Neuronal stem cell (in vitro differentiated cells): ENCODE results near the gene SIX2.

ENCODE experiments used
- DNase-seq: peaks from one replicate; pipeline ENCODE4 v3.0.0-alpha.2; 2013; ENCODE audit warnings: low spot score
- H2AFZ ChIP-seq: one replicate; pipeline ENCODE4 v1.6.1; 2013; ENCODE audit warnings: mild to moderate bottlenecking, low read length, inconsistent platforms
- H2AK5ac ChIP-seq: 2 replicates; pipeline ENCODE4 v1.6.1; 2013; ENCODE audit warnings: low read depth, mild to moderate bottlenecking, inconsistent platforms, low read length, moderate library complexity, mixed read lengths
- H2BK120ac ChIP-seq: 2 replicates; pipeline ENCODE4 v1.6.1; 2013; ENCODE audit warnings: low read depth, mild to moderate bottlenecking, inconsistent platforms, low read length, moderate library complexity, mixed read lengths
- H2BK12ac ChIP-seq: one replicate; pipeline ENCODE4 v1.6.1; 2013; ENCODE audit warnings: low read length, inconsistent platforms
- H2BK15ac ChIP-seq: 2 replicates; pipeline ENCODE4 v1.6.1; 2013; ENCODE audit warnings: mild to moderate bottlenecking, low read length, inconsistent platforms, mixed read lengths
- H2BK5ac ChIP-seq: one replicate; pipeline ENCODE4 v1.6.1; 2013; ENCODE audit warnings: inconsistent platforms, mild to moderate bottlenecking, low read length, moderate library complexity
- H3K14ac ChIP-seq: one replicate; pipeline ENCODE4 v1.6.1; 2013; ENCODE audit warnings: low read length, inconsistent platforms
- H3K18ac ChIP-seq: 2 replicates; pipeline ENCODE4 v1.6.1; 2013; ENCODE audit warnings: low read length, inconsistent platforms
- H3K23ac ChIP-seq: 2 replicates; pipeline ENCODE4 v1.6.1; 2013; ENCODE audit warnings: low read depth, mild to moderate bottlenecking, mixed read lengths, low read length, inconsistent platforms; ENCODE audit not compliant: poor library complexity
- H3K27ac ChIP-seq: replicated peaks from 3 replicates; pipeline ENCODE4 v1.5.1; 2013; ENCODE audit warnings: low read length, inconsistent platforms
- H3K27me3 ChIP-seq, 3 experiments: 2 replicates each; pipeline ENCODE4 v1.6.1; 2013; ENCODE audit warnings: low read length in 3 of 3, mild to moderate bottlenecking in 2 of 3, inconsistent platforms in 1 of 3, low read depth in 1 of 3, mixed read lengths in 1 of 3, moderate library complexity in 1 of 3; ENCODE audit not compliant: control insufficient read depth in 3 of 3, insufficient read depth in 3 of 3
- H3K36me3 ChIP-seq, 2 donors: replicated peaks in 1 of 2; 2 replicates each; pipeline ENCODE4 v1.6.1; 2013; ENCODE audit warnings: low read length in 2 of 2; ENCODE audit not compliant: control insufficient read depth in 2 of 2, insufficient read depth in 2 of 2
- H3K4ac ChIP-seq: 2 replicates; pipeline ENCODE4 v1.6.1; 2013; ENCODE audit warnings: inconsistent platforms, mild to moderate bottlenecking, low read length, moderate library complexity
- H3K4me1 ChIP-seq, 2 donors: 1 replicate in 1 of 2; 2 replicates in 1 of 2; pipeline ENCODE4 v1.6.1; 2013; ENCODE audit warnings: low read length in 2 of 2, low read depth in 1 of 2; ENCODE audit not compliant: control insufficient read depth in 2 of 2, insufficient read depth in 1 of 2
- H3K4me2 ChIP-seq: one replicate; pipeline ENCODE4 v1.6.1; 2013; ENCODE audit warnings: mild to moderate bottlenecking, low read length, inconsistent platforms; ENCODE audit not compliant: insufficient read depth, poor library complexity, severe bottlenecking
- H3K4me3 ChIP-seq, 2 donors: 2 replicates each; pipeline ENCODE4 v1.5.1; 2013; ENCODE audit warnings: low read length in 2 of 2, mild to moderate bottlenecking in 2 of 2, inconsistent platforms in 1 of 2, moderate library complexity in 1 of 2
- H3K79me1 ChIP-seq: one replicate; pipeline ENCODE4 v1.6.1; 2013; ENCODE audit warnings: low read depth, mild to moderate bottlenecking, inconsistent platforms, low read length, moderate library complexity
- H3K9ac ChIP-seq: one replicate; pipeline ENCODE4 v1.6.1; 2013; ENCODE audit warnings: mild to moderate bottlenecking, low read depth, low read length, inconsistent platforms; ENCODE audit not compliant: poor library complexity
- H3K9me3 ChIP-seq, 2 donors: replicated peaks in 1 of 2; 2 replicates each; pipeline versions ENCODE3 to v1.6.1; 2013; ENCODE audit warnings: low read length in 2 of 2, mild to moderate bottlenecking in 2 of 2, inconsistent platforms in 1 of 2, low read depth in 1 of 2, mixed read lengths in 1 of 2, moderate library complexity in 1 of 2; ENCODE audit not compliant: control insufficient read depth in 2 of 2, insufficient read depth in 1 of 2
- H4K8ac ChIP-seq: one replicate; pipeline ENCODE4 v1.6.1; 2013; ENCODE audit warnings: low read depth, mild to moderate bottlenecking, inconsistent platforms, low read length, moderate library complexity
- H4K91ac ChIP-seq: one replicate; pipeline ENCODE4 v1.6.1; 2013; ENCODE audit warnings: low read length, low read depth, mild to moderate bottlenecking, inconsistent platforms; ENCODE audit not compliant: poor library complexity
- WGBS, 2 donors: extraction: QIAGEN DNeasy Blood & Tissue Kit; methylation state at CpG; one replicate each; pipeline ENCODE4 v1.1.7; 2013; ENCODE audit warnings: missing lambda C conversion rate in 2 of 2, mixed read lengths in 1 of 2; ENCODE audit not compliant: insufficient read length in 2 of 2, insufficient replicate concordance in 1 of 2; ENCODE audit errors: extremely low coverage in 2 of 2; 5-methylcytosine and 5-hydroxymethylcytosine counted together

The SIX2 gene

GRCh38 chr2:45009928-45010701 lies 863 bp upstream of the SIX2 start:
- H3K4me3 ChIP-seq, result peak overlapping the region; percentile 25 to 66

GRCh38 chr2:45008296-45009129 lies 739 bp downstream of the SIX2 start:
- H3K4ac ChIP-seq, result no peak overlapping the region
- peak overlapping the region; percentile 67 for H3K4me2 ChIP-seq
- peak overlapping the region in 1 of 2 donors; percentile 64 for H3K4me3 ChIP-seq
- H2BK120ac ChIP-seq, result peak overlapping the region; percentile 37
- H2BK12ac ChIP-seq, result peak overlapping the region; percentile 78
- peak overlapping the region; percentile 85 for H2AFZ ChIP-seq
- WGBS, 2 donors, result no CpG with 5 or more reads among the region's 75 CpGs
- H3K23ac ChIP-seq, result peak overlapping the region; percentile 75
- no peaks in the 10 kb centered on the region for H3K79me1 ChIP-seq
- H4K8ac ChIP-seq, result no peak overlapping the region
- peak overlapping the region; percentile 94 for H3K18ac ChIP-seq
- H3K27me3 ChIP-seq, result peaks cover 82 to 98% (median 95%) of the 10 kb centered on the region in 3 experiments
- DNase-seq, result no peak
- no peak overlapping the region for H2BK5ac ChIP-seq
- peak overlapping the region; percentile 95 for H2BK15ac ChIP-seq
- peaks cover 16 to 21% of the 10 kb centered on the region in 2 donors for H3K4me1 ChIP-seq
- H3K27ac ChIP-seq, result no peak overlapping the region
- H3K9me3 ChIP-seq, result peaks cover 4 to 26% of the 10 kb centered on the region in 2 donors
- no peak overlapping the region for H4K91ac ChIP-seq
- peak overlapping the region; percentile 88 for H2AK5ac ChIP-seq
- no peaks in the 10 kb centered on the region for H3K36me3 ChIP-seq
- H3K14ac ChIP-seq, result peak overlapping the region; percentile 47
- H3K9ac ChIP-seq, result peak overlapping the region; percentile 14

More at GRCh38 chr2:45009928-45010701, 863 bp upstream of the SIX2 start:
- peaks cover 4 to 26% of the 10 kb centered on the region in 2 donors for H3K9me3 ChIP-seq
- peak overlapping the region; percentile 85 for H2AFZ ChIP-seq
- peak overlapping the region; percentile 28 for H3K27ac ChIP-seq
- H3K27me3 ChIP-seq, result peaks cover 71 to 98% (median 81%) of the 10 kb centered on the region in 3 experiments
- H3K36me3 ChIP-seq, result no peaks in the 10 kb centered on the region
- no peaks in the 10 kb centered on the region for H3K79me1 ChIP-seq
- WGBS, 2 donors, result no CpG with 5 or more reads among the region's 56 CpGs
- H2BK12ac ChIP-seq, result no peak overlapping the region
- peak overlapping the region; percentile 29 for H3K4ac ChIP-seq
- peak overlapping the region; percentile 87 for H3K4me2 ChIP-seq
- no peak overlapping the region for H4K91ac ChIP-seq
- peak overlapping the region; percentile 16 for H3K23ac ChIP-seq
- H2BK5ac ChIP-seq, result peak overlapping the region; percentile 58
- peak overlapping the region; percentile 73 for H2AK5ac ChIP-seq
- H4K8ac ChIP-seq, result no peak overlapping the region
- peak overlapping the region; percentile 75 for H3K9ac ChIP-seq
- peak overlapping the region; percentile 89 for H3K18ac ChIP-seq
- H3K14ac ChIP-seq, result no peak overlapping the region
- H3K4me1 ChIP-seq, result peaks cover 12 to 20% of the 10 kb centered on the region in 2 donors
- peak overlapping the region; percentile 95 for H2BK15ac ChIP-seq
- no peak for DNase-seq
- no peak overlapping the region for H2BK120ac ChIP-seq

- H2BK5ac ChIP-seq, result no peak overlapping the region
- DNase-seq, result no peak
Measured at GRCh38 chr2:45007961-45008295, 1.3 kb downstream of the SIX2 start.

GRCh38 chr2:45006942-45007287 lies 2.3 kb downstream of the SIX2 start:
- Histone ChIP-seq H4K91ac (no peak overlapping the region), H2AFZ (no peak overlapping the region), H3K14ac (no peak overlapping the region), H3K4me1 (peaks cover 13 to 18% of the 10 kb centered on the region in 2 donors), H3K4ac (no peak overlapping the region), H3K4me2 (no peak overlapping the region), H3K27ac (no peak overlapping the region), H2BK15ac (no peak overlapping the region), H3K79me1 (no peaks in the 10 kb centered on the region), H3K36me3 (no peaks in the 10 kb centered on the region), H3K9me3 (peaks cover 4 to 26% of the 10 kb centered on the region in 2 donors), H4K8ac (no peak overlapping the region), H3K18ac (no peak overlapping the region), H2BK12ac (no peak overlapping the region), H2BK5ac (no peak overlapping the region), H3K23ac (no peak overlapping the region), H3K9ac (no peak overlapping the region), H2BK120ac (no peak overlapping the region), H3K4me3 (no peak overlapping the region), H3K27me3 (peaks cover 79 to 98% (median 95%) of the 10 kb centered on the region in 3 experiments), H2AK5ac (peak overlapping the region; percentile 12)
- no peak for DNase-seq
- WGBS, 2 donors, result no CpG with 5 or more reads among the region's 7 CpGs

More at GRCh38 chr2:45007961-45008295, 1.3 kb downstream of the SIX2 start:
- peak overlapping the region; percentile 3 for H3K23ac ChIP-seq
- H3K4me2 ChIP-seq, result no peak overlapping the region
- H3K4me3 ChIP-seq, result no peak overlapping the region
- WGBS, 2 donors, result no CpG with 5 or more reads among the region's 6 CpGs
- H3K27ac ChIP-seq, result no peak overlapping the region
- peak overlapping the region; percentile 88 for H2AK5ac ChIP-seq
- H3K14ac ChIP-seq, result no peak overlapping the region
- no peak overlapping the region for H2BK120ac ChIP-seq
- H4K8ac ChIP-seq, result no peak overlapping the region
- no peaks in the 10 kb centered on the region for H3K79me1 ChIP-seq
- H3K27me3 ChIP-seq, result peaks cover 81 to 98% (median 95%) of the 10 kb centered on the region in 3 experiments
- H3K9ac ChIP-seq, result no peak overlapping the region
- H2AFZ ChIP-seq, result no peak overlapping the region
- no peak overlapping the region for H4K91ac ChIP-seq
- peaks cover 13 to 18% of the 10 kb centered on the region in 2 donors for H3K4me1 ChIP-seq
- peak overlapping the region; percentile 78 for H2BK12ac ChIP-seq
- peaks cover 4 to 26% of the 10 kb centered on the region in 2 donors for H3K9me3 ChIP-seq
- H3K4ac ChIP-seq, result no peak overlapping the region
- H3K18ac ChIP-seq, result peak overlapping the region; percentile 94
- no peaks in the 10 kb centered on the region for H3K36me3 ChIP-seq
- H2BK15ac ChIP-seq, result peak overlapping the region; percentile 95
